Stimulated activated CD8-positive, alpha-beta memory T cell treated with anti-CD3 and anti-CD28 coated beads, Interleukin-12 subunit alpha, Interleukin-12 subunit beta, amount 100 ng/mL, for 1 hour (primary cell): ENCODE results near the gene C2CD3.

Experiments
- DNase-seq: peaks from one replicate; pipeline ENCODE4 v3.0.0-alpha.2; 2020; ENCODE audit warnings: low read depth

The C2CD3 gene

DNA sequence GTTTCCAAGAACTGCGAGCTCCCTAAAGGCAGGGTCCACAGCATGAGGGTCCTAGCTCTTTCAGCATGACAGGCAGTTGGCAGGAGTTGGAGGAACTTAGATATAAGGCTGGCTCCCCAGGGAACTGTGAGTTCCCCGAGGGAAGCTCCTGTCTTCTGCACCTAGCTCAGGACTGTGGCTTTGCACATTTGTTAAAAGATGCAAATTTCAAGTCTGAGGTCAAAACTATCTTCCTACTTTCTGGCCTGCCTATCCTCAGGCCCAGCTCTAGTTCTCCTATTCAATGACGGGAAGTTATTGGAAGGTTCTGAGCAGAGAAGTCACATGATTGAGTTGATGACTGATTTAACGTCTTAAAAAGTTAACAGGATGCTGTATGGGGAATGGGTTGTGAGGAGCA, 150.3 kb downstream of the C2CD3 start:
- no peak for DNase-seq

DNA sequence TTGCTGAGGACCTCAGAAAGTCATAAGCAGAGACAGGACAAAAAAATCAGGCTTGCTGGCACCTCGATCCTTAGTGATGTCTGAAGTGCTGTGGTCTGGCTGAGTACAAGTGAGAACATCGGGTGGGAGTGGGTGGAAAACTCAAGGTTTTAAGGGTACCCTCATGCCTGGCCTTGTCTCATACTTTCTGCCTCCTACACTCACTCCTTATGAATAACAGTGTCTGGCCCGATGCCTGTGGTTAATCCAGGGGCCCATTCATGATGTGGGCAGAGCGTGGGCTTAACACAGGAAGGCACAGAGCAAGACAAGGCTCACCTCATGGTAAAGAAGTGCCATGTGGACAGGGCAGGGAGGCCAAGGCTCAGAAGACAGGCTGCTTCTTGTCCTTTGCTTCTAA, 150.9 kb downstream of the C2CD3 start:
- no peak for DNase-seq

DNA sequence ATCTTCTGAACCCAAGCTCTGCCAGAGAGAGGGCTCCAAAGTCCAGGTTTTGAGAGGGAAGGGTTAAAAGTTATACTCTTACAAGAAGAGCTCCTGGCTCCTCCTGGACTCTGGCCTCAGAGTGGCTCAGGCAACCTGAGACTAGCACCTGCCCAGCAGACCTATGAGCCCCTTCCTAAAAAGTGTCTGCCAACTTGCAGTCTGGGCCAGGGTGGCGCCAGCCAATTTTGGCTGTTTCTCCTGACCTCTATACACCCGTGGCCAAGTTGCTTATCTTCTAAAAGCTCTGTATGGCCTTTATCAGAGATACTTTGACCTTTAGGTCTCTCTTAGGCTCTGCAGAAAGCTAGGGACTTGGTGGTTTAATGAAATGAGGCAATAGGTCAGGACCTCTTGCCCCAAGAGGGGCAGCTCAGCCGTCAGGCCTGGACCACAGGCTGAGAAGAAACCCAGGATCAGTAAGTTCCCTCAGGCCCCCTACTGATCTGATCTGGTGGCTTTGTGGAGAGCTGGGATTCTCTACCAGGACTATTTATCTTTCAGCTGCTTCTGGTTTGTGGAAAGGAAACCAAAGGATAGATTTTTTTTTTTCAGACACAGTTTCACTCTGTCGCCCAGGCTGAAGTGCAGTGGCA, 151.6 kb downstream of the C2CD3 start:
- DNase-seq = no peak

DNA sequence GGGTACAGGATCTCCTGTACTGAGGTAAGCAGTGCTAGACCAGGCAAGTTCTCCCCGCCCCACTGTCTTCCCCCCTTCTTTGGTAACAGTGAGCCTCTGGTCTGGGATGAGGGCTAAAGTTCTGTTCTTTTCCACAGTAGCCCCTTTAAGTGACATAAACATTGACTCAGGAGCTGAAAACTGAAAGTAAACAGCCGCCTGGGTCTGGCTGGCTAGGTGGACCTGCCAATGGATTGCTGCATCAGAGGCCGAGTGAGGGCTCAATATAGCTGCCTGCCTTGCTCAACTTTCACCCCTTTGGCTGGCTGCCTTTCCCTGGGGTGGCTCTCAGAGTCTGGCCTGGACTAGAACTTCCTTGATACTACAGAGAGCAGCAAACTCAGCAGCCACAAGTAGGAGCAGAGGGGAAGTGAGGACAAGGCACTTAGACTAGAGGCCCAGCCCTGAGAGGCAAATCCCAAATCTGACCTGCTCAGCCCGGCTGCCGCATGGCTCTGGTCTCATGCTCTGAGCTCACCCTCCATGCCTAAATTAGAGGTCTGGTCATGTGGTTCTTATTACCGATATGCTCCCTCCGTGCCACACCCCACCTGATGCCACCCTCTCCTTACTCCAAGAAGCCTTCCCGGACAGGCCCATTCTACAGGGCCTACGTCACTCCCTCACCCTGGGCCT, 152.3 kb downstream of the C2CD3 start:
- no peak for DNase-seq

DNA sequence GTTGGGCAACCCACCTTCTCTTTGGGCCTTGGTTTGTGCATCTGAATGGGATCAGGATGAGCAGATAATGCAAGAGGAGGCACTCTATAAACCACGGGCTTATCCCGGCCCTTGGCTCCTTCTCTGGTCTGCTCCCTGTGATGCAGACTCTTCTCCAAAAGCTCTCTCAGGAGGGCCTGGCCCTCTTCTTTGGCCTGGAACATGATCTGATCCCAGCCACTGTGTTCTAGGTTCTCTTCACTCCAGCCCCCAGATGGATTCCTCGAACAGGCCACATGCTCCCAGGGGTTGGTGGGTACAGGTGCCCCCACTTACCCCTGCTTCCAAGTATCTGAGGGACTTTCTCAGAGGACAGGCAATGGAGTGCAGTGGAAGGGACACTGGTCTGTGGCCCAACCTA, 153.2 kb downstream of the C2CD3 start:
- no peak for DNase-seq

DNA sequence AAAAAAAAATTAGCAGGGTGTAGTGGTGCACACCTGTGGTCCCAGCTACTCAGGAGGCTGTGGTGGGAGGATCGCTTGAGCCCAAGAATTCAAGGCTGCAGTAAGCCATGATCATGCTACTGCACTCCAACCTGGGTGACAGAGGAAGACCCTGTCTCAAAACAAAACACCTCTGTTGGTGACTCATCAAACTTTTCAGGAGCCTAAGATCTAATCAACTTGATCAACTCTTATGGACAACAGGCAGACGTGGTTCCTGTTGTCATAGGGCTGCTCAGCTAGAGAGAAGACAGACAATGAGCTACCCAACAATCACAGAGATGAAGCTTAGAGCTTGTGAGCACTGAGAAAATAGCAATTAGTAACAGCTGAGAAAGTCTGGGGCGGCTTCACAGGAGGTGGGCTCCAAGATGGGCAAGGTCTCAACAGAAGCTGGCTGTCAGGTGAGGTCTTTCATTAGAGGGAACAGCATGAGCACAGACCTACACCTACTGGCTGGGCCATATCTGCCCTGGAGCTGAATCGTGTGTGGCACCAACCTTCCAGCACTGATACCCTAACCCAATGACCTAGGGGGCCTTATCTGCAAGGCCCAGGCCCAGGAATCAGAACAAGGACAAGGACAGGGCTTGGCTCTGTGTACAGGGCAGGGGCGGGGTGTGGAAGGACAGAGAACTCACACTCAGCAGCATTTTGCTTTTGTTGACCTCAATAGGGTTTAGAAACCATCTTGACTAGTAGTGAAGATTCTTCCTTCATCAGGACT, 154.7 kb downstream of the C2CD3 start:
- DNase-seq = no peak

DNA sequence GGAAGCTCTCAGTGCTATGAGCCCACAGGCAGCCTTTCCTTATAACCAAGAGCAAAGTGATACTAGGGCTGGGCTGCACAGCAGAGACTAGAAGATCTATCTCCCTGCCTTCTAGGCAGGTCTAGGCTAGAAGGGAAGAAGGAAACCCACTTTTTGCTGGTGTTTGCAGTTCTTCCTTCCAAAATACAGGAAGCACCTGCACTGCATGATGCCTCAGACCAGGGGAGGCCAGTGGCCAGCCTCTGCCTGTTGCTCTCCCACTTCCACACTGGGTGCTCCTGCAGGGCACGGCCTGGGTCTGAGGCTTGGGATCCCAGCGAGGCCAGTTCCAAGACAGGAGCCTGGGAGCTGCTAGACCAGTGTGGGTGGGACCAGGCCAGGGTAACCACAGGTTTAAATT, 155.9 kb downstream of the C2CD3 start:
- no peak for DNase-seq

DNA sequence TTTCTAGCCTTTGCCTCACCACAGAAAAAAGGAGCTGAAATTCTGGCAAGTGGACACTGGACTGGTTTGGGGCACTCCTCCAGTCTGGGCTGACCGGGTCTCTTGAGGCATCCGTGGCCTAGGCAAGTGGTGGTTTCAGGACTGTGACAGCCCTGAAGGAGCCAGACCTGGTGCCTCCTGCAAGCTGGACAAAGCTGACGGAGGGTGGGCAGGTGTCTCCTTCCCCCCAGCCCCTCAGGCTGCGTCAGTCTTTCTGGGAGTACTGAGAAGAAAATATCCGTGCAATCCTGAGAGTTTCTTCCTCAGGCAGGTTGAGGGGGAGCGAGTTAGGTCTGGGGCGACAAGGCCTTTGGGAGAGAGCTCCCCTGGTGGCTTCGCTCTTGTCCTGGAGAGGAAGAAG, 157.7 kb downstream of the C2CD3 start:
- no peak for DNase-seq

DNA sequence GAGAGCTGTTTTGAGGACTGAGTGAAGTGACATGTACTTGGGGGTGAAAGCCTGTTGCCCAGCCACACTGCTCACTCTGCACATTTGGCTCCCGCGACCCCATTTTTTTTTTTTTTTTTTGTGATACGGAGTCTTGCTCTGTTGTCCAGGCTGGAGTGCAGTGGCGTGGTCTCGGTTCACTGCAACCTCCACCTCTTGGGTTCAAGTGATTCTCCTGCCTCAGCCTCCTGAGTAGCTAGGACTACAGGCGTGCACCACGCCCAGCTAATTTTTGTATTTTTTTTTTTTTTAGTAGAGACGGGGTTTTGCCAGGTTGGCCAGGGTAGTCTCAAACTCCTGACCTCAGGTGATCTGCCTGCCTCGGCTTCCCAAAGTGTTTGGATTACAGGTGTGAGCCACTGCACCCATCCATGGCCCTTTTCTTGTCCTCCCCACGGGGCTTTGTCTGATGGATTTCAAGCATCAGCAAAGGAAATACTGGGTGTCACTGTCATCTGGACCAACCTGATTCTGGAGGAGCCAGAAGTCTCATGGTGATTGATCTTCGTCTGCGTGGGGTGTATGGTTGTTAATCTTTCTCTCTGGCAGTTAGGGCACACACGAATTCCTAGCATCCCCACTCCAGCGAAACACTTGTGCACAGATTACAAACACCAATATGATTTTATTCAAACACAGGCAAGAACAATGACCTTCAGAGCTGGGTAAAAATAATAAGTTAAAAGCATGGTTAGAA, 158.6 kb downstream of the C2CD3 start:
- DNase-seq = no peak

DNA sequence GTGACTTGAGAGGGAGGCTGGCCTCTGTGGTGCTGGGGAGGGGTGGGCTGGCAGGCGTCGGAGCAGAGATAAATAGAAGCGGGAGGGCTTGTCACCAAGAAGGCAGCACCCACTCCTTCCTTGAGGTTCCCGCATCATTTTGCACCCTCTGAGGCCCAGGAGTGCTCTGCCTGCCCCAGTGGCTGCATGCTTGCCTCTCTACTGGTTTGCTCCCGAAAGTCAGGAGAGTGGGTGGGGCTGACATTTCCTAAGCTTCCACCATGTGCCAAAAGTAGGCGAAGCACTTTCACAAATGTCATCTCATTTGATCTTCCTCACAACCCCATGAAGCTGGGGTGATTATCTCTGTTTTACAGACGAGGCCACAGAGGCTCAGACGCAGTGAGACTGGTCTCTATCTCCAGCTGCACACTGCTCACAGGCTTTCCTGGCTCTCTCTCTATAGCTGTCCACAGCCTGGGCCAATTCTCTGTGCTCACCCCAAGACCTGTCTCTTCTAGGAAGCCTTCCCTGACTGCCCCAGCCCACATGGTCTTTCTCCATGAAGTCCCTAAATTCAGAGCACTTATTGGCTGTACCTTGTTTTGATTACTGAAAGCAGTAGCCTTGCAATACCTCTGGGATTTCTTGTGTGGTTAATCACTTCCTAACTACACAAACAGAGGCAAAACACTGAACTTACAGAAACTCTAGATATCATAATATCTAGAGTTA, 159.3 kb downstream of the C2CD3 start:
- DNase-seq = no peak

DNA sequence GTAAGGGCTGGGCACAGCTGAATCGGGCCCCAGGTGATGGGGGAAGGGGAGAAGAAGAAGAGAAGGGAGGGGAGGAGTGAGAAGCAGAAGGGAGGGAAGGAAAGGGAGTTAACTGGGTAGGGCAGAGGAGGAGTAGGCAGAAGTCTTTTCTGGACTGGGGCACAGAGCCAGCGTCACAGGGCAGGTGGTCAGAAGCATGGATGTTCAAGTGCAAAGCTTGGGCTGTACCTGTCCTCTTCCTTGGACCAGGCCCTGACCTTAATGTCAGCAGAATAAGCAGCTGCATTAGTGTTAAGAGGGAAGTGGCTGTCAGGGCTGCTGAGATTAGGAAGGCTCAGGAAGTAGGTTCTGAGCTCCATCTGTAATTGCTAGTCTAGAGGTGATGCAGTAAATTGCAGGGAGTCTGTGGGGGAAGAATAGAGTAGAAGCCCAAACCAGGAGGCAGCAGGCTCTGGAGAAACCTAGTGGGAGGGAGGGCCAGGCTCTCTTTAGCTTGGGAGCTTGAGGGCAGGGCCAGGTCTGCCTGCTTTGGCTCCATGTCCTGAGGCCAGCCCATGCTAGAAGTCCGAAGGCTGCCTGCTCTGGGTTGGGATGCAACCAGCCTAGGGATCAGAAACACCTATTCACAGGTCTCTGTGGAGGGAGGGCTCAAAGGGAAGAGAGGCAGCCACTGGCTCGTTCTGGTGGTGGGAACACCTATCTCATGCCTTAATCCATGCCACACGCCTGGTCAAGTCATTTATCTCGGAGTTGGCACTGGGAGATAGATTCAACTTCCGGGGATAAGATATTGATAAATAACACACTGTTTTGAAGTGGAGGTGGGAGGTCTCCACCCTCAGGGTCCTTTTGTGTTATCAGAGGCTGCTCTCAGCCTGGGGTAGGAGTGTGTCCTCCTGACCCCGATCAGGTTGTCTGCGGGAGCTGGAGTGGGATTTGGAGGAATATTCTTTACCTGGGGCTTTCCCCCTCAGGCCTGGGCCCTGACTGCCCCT, 160.2 kb downstream of the C2CD3 start:
- DNase-seq = no peak

DNA sequence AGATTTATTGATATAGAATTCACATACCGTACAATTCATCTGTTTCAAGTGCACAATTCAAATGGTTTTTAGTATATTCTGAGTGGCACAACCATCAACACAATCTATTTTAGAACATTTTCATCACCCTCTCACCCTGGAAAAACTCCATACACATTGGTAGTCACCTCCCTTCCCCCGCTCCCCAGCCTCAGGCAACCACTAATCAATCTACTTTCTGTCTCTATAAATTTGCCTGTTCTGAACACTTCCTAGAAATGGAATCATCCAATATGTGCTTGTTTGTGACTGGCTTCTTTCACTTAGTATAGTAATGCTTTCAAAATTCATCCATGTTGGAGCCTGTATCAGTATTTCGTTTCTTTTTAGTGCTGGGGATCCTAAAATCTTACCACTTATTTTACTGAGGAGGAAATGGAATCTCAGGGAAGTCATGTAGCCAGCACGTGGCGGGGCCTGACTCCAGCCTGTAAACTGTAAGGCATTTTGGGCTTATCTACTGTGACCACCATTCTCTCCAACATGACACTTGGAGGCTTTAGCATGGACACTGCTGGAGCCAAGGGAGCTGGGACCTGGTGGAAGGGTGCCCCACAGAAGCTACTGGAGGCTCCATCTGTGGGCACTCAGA, 161.0 kb downstream of the C2CD3 start:
- DNase-seq = no peak

DNA sequence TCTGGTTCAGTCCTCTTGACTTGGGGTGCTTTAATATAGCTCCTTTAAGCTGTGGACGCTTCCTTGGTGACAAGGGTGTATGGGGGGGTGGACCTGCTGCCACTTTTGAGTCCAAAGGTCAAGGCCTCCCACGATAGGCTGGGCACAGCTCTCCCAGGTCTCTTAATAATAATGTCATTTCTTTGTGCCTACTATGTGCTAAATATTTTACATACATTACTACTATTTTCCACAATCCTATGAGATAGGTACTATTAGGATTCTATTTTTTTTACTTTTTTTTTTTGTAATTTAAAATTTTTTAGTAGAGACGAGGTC, 161.6 kb downstream of the C2CD3 start:
- no peak for DNase-seq

DNA sequence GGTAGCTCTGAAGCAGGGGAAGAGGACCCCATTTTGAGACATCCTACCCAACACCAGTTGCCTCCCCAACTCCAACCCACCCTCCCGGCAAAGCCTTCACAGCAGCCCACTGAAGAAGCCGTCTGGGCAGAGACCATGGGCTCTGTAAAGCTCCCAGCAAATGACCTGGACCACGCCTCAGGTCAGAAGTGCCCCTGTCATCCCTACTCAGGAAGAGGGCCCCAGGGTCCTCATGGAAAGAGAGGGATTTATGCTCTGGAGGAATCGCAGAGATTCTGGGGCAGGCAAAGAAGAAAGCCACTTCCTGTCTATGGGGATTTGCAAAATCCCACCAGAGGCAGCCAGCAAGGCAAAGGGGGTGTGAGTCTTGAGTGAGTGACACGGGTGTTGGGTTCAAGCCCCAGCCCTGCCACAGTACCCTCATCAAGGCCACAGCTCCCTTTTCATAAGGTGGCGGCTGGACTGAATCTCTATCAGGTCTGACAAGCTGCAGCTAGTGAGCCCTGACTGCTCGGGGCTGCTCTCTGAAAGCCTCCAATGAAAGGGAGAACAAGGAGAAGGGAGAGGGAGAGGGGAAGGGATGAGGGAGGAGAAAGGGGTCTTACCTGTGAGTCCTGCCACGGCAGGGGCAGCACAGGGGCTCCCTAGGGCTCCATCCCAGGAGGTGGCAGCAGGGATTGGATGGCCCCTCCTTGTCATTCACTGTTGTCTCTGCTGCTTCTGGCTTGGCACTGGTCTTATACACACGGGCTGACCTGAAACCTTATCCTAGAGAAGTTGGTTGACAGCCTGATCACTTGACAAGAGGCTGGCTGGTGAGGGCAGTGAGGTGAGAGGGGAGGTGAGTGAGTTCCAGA, 162.2 kb downstream of the C2CD3 start, which contains the start of gene UCP3:
Gene UCP3, minus strand, starts transcription at position 713 of the 857 bp plus-strand sequence. CDS start 2,043 bp downstream, outside the sequence.
- DNase-seq = no peak

DNA sequence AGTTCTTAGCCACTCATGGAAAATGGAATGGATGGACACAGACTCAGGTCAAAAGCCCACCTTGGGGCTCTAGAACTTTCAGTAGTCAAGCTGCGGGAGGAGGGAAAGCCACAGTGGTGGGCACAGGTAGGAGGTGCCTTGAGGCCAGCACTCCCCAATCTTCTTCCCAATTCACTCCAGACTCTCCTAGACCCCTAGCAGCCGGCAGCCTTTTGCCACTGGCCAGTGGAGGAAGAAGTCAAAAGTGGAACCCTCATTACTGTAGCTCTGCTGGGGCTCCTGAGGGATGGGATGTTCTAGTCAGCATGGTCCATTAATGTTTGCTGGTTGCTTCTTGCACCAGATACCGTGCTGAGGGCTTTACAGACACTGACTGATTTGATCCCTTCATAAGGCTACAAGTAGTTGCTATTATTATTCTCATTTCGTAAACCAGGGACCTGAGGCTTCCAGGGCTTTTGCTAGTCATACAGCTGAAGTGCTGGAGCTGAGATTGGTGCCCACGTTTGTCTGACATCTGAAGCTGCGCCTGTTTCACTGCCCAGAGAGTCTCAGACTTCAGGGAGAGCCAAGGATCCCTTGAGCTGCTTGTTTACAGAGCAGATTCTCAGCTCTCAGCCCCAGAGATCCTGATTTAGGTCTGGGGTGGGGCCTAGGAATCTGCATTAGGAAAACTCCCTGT, 163.0 kb downstream of the C2CD3 start:
- DNase-seq = no peak

DNA sequence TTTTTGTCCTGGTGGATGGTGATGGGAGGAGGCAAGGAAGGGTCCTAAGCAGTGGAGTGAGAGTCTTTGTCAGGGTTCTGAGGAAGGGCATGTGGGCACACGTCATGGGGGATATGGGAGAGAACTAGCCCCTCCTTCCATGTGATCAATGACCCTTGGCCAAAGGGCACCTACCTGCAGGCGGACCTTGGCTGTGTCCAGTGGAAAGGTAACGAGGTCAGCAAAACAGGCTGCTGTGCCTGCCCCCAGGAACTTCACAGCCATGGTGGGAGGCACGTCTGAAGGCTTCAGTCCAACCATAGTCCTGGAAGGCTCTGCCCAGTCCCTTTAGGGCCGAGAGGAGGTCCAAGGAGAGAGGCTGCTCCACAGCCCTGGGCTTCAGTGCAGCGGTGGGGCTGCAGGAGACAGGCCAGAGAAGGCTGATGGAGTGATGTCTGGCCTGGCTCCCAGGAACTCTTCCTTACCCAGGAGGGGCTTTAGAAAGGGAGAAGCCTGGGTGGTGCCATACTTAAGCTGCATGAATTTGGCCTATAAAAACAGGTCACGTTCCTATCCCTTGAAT, 164.0 kb downstream of the C2CD3 start:
- no peak for DNase-seq

DNA sequence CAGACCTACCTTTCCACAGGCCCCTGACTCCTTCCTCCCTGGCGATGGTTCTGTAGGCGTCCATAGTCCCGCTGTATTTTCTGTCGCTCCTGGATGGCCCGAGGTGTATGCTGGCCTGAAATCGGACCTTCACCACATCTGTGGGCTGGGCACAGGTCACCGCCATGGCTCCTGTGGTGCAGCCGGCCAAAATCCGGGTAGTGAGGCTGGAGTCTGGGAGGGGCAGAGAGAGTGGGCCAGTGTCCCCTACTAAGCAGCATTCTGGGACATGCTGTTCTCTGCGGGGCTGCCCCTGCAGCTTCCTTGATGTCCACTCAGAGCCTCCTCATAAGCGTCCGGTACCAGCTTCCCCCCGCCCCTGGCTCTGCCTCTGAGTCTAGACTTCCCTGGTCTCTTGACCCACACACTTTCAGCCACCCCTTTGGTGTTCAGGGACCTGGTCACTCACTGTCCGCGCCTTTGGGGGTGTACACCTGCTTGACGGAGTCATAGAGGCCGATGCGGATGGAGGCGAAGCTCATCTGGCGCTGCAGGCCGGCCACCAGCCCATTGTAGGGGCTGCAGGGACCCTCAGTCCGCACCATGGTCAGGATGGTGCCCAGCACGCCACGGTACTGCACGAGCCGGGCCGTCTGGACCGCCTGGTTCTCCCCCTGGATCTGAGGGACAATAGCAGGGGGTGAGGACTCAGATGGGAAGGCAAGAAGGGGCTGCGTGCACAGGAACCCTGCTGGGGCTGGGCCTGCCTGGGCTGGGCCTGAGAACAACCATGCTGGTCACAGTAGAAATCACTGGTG, 164.9 kb downstream of the C2CD3 start:
- no peak for DNase-seq
